GM18907 (cell line): ENCODE results near the gene ESRP2.

Experiments
- ATAC-seq: cut with Tn5 transposase; IDR thresholded peaks from one replicate; pipeline ENCODE4 v1.9.1; 2021; ENCODE audit warnings: mild to moderate bottlenecking, moderate library complexity; ENCODE audit not compliant: unreplicated experiment

The ESRP2 gene

DNA sequence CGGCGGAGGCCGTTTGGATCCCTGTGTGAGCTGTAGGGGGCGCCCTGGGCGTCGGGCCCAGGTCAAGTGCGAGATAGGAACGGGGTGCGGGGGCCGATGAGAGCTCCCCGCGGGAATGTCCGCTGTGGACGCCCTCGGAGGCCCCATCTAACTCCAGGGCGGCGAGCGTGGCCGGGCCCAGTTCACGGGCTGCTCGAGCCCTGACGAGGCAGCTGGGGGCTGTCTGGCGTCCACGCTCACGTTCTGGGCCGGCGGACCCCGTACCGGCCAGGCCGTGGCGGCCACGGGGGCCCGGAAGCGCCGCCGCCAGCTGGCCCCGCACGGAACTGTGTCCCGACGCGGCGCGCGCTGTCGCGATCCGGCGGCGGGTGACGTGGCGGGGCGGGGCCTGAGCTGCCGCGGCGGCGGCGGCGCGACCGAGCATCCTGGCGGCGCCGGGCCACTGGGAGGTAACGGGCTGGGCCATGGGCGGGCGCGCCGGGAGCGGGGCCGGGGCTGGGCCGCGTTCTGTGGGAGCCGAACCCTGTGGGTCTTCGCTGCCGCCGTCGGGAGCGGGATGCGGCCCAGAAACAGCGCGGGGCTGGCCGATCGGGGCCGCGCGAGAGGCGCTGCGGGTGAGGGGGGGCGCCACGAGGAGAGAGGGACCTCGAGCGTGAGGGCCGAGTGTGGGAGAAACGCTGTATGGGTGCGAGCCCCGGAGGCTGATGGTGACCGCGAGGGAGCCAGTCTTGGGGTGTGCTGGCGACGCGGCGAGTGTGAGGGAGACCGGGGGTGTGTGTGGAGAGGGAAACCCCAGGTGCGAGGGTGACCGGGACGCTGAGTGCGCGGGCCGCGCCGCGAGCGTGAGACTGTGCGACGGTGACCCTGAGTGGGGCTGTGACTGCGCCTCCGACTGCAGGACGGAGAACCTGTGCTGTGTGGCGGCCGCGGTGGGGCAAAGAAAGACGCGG lies 28.5 kb upstream of the ESRP2 start, which contains the start of gene SLC7A6:
TSS of gene SLC7A6 (plus strand) at position 399 of the 950 bp plus-strand sequence. CDS start 10,201 bp downstream, outside the sequence.
- peak; percentile 61 for ATAC-seq

DNA sequence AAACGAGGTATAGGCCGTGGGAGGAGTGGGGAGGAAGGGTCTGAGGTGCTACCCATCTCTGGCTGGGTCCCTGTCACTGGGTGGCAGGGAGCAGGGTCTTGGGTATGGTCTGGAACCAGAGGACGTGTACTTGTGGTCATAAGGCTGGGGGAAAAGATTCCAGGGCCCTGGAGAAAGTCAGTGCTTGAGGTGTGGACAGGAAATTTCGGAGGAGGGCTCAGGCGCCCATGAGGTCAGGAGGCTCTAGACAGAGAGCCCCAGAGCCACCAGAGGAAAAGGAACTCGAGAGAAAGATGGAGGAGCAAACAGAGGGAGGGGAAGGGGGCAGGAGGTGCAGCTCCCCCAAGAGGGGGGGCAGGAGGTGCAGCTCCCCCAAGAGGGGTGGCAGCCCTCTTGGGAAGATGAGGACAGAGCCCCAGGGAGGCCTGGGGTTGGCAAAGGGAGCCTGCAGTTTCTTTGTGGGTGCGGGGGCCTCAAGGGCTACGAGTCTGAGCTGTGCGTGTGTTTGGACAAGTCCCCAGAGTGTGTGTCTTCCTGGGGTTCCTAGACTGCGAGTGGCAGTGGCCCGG lies 27.7 kb upstream of the ESRP2 start:
- ATAC-seq, result no peak

DNA sequence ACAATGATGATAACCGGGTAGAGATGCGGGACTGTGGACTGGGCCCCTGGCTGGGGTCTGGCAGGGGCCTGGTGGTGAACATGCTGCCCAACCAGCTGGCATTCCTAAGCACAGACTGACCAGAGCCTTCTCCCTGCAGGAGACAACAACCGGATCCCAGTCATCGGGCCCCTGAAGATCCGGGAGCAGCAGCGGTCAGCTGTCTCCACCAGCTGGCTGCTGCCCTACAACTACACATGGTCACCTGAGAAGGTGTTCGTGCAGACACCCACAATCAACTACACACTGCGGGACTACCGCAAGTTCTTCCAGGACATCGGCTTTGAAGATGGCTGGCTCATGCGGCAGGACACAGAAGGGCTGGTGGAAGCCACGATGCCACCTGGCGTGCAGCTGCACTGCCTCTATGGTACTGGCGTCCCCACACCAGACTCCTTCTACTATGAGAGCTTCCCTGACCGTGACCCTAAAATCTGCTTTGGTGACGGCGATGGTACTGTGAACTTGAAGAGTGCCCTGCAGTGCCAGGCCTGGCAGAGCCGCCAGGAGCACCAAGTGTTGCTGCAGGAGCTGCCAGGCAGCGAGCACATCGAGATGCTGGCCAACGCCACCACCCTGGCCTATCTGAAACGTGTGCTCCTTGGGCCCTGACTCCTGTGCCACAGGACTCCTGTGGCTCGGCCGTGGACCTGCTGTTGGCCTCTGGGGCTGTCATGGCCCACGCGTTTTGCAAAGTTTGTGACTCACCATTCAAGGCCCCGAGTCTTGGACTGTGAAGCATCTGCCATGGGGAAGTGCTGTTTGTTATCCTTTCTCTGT lies 23.3 kb upstream of the ESRP2 start:
- no peak for ATAC-seq

- ATAC-seq, result peak; percentile 22
Measured at GRCh38 chr16:68257906-68258800, 22.2 kb upstream of the ESRP2 start.

- peak; percentile 46 for ATAC-seq
Measured at GRCh38 chr16:68257251-68257905, 21.5 kb upstream of the ESRP2 start.

- ATAC-seq, result no peak
Measured at GRCh38 chr16:68255712-68256111, 19.8 kb upstream of the ESRP2 start.

GRCh38 chr16:68253721-68254120 lies 17.8 kb upstream of the ESRP2 start:
- no peak for ATAC-seq

DNA sequence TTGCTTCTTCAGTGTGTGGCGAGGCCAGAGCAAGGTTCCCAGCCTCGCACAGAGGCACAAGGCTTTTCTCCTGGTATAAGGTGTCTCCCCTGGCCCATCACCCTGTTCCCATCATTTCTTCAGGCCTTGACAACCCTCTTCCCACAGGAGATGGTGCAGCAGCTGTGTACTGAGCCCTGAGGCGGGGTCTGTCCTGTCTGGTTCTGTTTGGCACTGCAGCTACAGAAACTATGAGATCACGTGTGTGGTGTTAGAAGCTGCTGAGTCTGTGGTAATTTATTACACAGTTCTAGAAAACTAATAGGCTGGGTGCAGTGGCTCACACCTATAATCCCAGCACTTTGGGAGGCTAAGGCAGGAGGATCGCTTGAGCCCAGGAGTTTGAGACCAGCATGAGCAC lies 16.5 kb upstream of the ESRP2 start:
- no peak for ATAC-seq

DNA sequence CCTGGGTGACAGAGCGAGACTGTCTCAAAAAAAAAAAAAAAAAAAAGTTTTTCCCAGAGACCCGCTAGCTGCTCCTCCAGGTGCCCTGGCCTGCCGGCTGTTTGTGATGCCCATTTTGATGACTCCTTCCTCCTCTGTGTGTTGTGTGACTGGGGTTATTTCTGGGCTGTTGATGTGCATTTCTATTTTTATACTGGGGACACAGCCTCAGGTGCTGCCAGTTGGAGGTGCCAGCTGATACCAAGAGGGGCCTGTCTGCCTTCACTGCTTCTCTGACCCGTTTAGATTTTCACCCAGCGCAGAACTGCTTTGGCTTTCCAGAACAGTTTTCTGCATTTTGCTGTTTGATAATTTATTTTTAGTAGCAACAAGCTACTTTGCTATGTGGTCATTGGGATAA lies 15.9 kb upstream of the ESRP2 start:
- no peak for ATAC-seq

DNA sequence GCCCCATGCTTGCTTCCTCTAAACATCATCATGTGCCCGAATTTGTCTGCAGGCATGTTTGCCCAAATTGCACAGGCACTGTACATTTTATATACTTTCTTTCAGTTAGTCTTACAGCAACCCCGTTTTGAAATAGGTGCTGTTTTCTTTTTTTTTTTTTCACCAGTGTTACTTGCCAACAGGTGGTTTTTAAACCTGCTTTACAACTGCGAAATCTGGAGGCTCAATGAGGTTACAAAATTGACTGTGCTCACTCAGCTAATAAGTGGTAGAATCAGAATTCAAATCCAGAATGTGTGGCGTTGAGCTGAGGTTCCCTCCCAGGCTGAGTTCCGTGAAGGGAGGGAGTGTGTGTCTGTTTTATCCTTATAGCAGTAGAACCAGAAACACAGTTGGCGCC lies 15.0 kb upstream of the ESRP2 start:
- ATAC-seq, result no peak

DNA sequence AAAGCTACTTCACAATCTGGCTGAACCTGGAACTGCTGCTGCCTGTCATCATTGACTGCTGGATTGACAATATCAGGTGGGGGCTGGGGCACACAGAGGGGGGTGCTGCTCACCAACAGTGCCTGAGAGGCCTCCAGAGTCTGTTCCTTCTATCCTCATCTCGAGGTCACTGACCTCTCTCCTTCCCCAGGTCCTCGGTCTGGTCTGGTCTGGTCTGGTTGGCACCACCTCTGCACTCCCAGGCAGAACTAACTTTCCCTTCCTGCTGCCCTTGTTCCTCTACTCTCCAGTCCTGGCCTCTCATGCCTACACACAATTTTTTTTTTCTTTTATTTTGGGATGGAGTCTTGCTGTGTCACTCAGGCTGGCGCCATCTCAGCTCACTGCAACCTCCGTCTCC lies 13.4 kb upstream of the ESRP2 start:
- ATAC-seq, result no peak

GRCh38 chr16:68247932-68248331 lies 12.0 kb upstream of the ESRP2 start:
- ATAC-seq, result no peak

DNA sequence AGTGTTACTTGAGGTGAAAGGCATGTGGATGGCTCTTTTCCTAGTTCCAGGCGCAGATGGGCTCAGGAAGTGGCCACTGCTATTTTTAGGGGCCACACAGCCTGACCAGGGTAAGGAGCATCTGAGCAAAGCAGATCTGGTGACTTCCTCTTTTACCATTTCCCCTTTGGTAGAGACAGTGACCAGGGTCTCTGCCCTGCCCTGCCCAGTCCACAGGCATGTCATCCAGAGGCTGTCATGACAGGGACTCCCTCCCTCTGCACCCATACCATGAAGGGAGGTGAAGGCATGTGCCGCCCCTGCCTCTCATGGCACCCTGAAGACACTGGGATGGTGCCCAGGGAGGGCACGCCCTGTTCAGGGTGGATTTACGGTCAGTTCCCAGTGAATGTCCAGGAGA lies 11.5 kb upstream of the ESRP2 start:
- no peak for ATAC-seq

DNA sequence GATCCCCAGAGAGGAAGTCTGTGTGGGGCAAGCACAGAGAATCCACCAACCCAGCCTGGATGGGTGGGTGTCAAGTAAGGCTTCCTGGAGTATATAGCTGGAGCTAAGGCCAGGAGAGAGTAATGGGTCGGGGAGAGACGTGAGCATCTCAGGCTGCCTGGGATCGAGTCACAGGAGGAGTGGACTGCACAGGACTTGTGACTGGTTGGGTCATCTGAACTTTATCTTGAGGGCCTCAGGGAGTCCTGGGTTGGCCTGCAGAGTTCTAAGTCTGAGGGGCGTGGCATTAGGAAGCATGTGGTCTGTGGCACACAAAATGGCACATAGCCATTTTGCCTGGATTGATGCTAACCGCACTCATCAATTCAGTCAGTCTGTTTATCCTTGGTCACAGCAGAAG lies 10.7 kb upstream of the ESRP2 start:
- no peak for ATAC-seq

DNA sequence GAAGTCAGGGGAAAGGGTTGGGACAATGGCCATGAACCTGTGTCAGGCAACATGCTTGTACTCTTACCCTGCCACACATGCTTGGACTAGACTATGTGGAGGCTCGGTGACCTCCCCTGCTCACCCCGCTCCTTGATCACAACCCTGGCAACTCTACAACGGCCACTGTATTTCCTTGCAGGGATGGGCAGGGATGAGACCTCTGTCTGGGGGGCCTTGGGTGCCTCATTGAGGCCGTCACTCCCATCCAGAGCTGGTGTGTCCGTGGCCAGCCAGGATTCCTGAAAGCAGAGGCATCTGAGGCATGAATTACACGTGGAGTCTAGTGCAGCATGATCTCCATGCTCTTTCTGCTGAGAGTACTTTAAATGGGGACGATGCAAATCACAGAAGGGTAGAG lies 10.2 kb upstream of the ESRP2 start:
- ATAC-seq, result no peak

- peak; percentile 82 for ATAC-seq
Measured at GRCh38 chr16:68244903-68245853, 9.3 kb upstream of the ESRP2 start, which contains the start of gene PLA2G15. Gene PLA2G15, plus strand, starts transcription at chr16:68245373. Its CDS starts 54 bp downstream, at chr16:68245427.

GRCh38 chr16:68244481-68244902 lies 8.6 kb upstream of the ESRP2 start:
- no peak for ATAC-seq
